Measurements from ENCODE around the gene ZNF469.

ZNF469 gene

GRCh38 chr16:88376835-88377726 is 5.7 kb upstream of the ZNF469 start:
- Mint-ChIP-seq H3K9me3 (no peaks in the 10 kb centered on the region), H3K4me1 (no peaks in the 10 kb centered on the region), H3K36me3 (ENCODE audit: low read depth) (no peaks in the 10 kb centered on the region), H3K27me3 (ENCODE audit: low read depth, poor library complexity) (peaks cover 20% of the 10 kb centered on the region), H3K27ac (no peak overlapping the region), H3K4me3 (no peak overlapping the region)
- DNase-seq, result no peak
- TF ChIP-seq CTCF (IDR thresholded peaks at IDR 0.05), result no peak

DNA sequence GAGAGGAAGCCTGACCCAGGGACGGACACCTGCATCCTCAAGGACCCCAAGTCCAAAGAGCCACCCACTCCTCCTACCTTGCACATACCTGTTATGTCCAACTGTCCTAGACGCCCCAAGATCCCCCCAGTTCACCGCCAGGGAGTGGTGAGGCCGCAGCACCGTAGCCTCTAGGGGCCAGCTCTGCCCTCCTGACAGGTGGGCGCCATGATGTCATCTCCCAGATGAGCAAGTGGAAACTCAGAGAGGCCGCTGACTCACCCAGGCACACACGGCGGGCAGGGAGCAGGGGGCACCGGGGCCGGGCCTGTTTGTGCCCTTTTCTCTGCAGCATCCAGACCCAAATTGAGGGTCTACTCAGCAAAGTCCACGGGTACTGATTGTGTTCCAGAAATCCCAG is 4.8 kb upstream of the ZNF469 start:
- Mint-ChIP-seq H3K27ac (no peak overlapping the region), H3K9me3 (no peaks in the 10 kb centered on the region), H3K4me3 (no peak overlapping the region), H3K27me3 (ENCODE audit: low read depth, poor library complexity) (peaks cover 20% of the 10 kb centered on the region), H3K4me1 (no peaks in the 10 kb centered on the region), H3K36me3 (ENCODE audit: low read depth) (no peaks in the 10 kb centered on the region)
- no peak for TF ChIP-seq CTCF (IDR thresholded peaks at IDR 0.05)
- DNase-seq, result no peak

DNA sequence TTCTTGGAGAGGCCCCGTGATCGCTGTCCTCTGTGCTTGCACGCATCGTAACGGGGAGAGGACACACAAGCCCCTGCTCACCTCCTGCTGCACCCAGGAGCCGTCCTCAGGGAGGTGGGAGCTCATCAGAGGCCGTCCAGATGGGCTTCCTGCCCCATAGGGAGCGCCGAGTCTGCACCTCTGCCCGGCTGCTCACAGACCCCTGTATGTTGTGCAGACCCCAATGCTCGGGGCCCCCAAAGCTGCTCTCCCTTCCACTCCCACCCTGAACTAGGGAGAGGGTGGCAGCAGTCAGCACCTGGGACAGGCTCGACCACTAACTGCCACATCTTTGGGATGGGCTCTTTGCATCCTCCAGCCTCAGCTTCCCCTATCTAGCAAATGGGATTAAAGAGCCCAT is 4.4 kb upstream of the ZNF469 start:
- no peak for DNase-seq
- no peaks in the 10 kb centered on the region for H3K36me3 Mint-ChIP-seq (ENCODE audit: low read depth)
- no peaks in the 10 kb centered on the region for H3K9me3 Mint-ChIP-seq
- H3K4me3 Mint-ChIP-seq, result no peak overlapping the region
- no peak overlapping the region for H3K27ac Mint-ChIP-seq
- no peaks in the 10 kb centered on the region for H3K4me1 Mint-ChIP-seq
- no peak for TF ChIP-seq CTCF (IDR thresholded peaks at IDR 0.05)
- peaks cover 20% of the 10 kb centered on the region for H3K27me3 Mint-ChIP-seq (ENCODE audit: low read depth, poor library complexity)

GRCh38 chr16:88378836-88379693 is 3.7 kb upstream of the ZNF469 start:
- Mint-ChIP-seq H3K4me3 (no peak overlapping the region), H3K36me3 (ENCODE audit: low read depth) (no peaks in the 10 kb centered on the region), H3K27ac (no peak overlapping the region), H3K9me3 (no peaks in the 10 kb centered on the region), H3K4me1 (no peaks in the 10 kb centered on the region), H3K27me3 (ENCODE audit: low read depth, poor library complexity) (peaks cover 20% of the 10 kb centered on the region)
- DNase-seq, result no peak
- TF ChIP-seq CTCF (IDR thresholded peaks at IDR 0.05), result no peak

DNA sequence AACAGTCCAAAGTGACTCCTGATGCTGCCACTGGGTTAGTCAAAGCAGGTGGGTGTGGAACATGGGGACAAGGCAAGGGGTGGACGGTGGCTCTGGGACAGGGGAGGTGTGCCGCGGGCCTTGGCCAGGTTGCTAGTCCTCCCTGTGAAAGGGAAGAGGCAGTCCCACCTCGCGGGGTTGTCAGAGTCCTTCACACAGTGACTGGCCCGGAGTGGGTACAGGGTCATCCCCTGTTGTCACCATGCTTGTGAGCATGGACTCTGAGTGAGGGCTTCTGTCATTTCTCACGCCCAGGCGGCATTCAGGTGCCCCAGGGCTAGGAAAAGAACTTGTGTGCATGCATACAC is 3.1 kb upstream of the ZNF469 start:
- DNase-seq, result no peak
- Mint-ChIP-seq H3K27ac (no peak overlapping the region), H3K9me3 (no peaks in the 10 kb centered on the region), H3K4me1 (no peaks in the 10 kb centered on the region), H3K36me3 (ENCODE audit: low read depth) (no peaks in the 10 kb centered on the region), H3K27me3 (ENCODE audit: low read depth, poor library complexity) (peaks cover 25% of the 10 kb centered on the region), H3K4me3 (no peak overlapping the region)
- TF ChIP-seq CTCF (IDR thresholded peaks at IDR 0.05), result no peak
